Pons (tissue), 1 donor: ENCODE measurements around the gene TTC39A.

Experiments
- DNase-seq: peaks from one replicate; pipeline ENCODE4 v3.0.0-alpha.2; 2016; ENCODE audit warnings: low spot score

The TTC39A gene

GRCh38 chr1:51297401-51298321 lies 32.7 kb downstream of the TTC39A start:
- no peak for DNase-seq

- DNase-seq: peak; percentile 69
These were observed 33.7 kb downstream of the TTC39A start for GRCh38 chr1:51296383-51297357.

DNA sequence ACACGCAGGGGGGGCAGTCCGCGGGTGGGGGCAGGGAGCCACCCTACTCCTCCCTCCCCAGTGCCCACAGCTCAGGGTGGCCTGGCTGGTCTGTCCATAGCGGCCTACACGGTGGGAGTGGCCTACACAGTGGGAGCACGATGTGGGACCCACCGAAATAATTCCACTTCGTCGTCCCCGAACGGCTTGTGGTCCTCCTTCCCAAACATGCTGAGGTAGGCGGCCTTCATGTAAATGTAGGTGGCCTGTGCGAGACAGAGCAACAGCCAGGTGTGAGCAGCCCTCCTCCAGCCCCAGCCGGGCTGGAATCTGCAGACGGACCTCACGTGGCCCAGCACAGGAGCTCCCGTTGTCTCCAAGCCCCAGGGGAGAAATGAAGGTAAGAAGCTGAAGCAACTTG lies 34.4 kb downstream of the TTC39A start:
- DNase-seq: no peak

DNA sequence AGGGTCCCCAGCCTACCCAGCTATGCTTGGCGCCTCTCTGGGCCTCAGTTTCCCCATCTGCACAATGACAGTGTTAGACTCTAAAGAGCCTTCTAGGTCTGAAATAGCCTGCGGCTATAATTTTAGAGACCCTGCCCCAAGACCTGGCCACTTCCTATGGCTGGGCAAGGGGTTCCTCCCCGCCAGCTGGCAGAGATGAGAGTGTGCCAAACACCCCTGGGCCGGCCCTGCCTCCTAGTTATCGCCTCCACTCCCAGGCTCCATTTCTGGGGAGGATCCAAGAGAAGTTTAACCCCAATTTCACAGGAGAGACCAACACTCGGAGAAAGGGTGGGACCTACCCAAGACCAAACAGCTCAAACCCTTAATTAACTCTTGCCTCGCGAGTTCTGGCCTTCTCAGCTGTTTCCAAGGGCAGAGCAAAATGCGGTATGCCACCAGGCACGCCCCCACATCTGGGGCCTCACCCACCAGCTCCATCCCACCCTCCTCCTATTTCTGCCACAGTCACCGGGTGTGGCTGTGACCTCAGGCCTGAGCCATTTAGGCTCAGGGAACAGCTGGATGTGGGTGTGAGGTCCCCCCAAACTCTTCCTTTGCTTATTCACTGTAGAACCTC lies 35.7 kb downstream of the TTC39A start:
- no peak for DNase-seq

- no peak for DNase-seq
These were observed 36.4 kb downstream of the TTC39A start for GRCh38 chr1:51293898-51294515.

DNA sequence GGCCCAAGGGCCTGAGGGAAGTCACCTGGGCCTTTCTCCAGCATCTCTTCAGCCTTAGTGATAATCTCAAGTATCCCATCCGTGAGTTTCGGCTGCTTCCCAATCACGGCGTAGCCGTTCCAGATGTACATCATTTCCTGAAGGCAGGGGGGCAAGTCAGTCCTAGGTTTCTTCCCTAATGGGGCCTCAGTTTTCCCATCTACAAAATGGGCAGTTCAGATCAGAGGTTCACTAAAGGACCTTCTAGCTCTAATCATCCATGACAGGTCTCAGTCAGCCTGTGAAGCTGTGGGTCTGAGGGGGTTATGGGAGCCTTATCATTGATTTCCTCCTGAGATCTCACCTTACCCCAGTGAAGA lies 39.9 kb downstream of the TTC39A start:
- no peak for DNase-seq

- DNase-seq: no peak
These were observed 40.5 kb downstream of the TTC39A start for GRCh38 chr1:51289676-51290488.

DNA sequence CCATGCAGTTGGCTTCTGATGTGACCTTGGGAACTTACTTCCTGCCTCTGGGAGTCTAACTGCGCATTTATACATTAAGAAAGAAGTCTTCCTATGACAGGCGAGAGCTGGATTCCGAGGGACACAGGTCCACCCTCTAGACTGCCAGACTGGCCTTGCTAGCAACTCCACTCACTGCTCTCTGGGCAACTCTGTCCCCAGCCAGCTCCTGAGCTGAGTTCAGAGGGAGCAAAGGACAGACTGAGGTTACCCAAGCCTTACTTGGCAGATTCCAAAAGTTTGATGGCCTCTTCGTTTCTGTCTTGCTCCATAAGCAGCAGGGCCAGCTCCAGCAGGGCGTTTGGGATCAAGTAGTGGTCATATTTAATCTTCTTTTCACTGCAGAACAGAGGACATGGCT lies 41.8 kb downstream of the TTC39A start:
- DNase-seq: no peak

DNA sequence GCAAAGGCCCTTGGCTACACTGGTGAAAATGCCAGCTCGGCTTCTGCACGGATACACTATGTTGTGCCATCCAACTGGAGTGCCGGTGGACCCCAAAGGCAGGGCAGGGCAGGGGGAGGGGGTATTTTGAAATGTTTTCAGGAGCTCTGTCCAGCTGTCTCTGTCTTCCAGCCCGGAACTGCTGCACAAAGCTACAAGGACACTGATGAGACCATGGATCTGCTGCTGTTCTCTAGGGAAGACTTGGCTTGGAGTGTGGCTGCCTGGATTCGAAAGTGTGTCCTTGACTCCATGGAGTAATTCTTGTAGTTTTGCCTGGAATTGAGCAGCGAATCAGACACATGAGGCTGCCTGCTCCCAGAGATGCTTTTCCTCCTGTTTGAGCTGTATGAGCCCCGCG lies 42.4 kb downstream of the TTC39A start:
- DNase-seq: no peak

- no peak for DNase-seq
These were observed 45.3 kb downstream of the TTC39A start for GRCh38 chr1:51285055-51285454.

GRCh38 chr1:51284487-51284954 lies 45.8 kb downstream of the TTC39A start:
- DNase-seq: no peak

DNA sequence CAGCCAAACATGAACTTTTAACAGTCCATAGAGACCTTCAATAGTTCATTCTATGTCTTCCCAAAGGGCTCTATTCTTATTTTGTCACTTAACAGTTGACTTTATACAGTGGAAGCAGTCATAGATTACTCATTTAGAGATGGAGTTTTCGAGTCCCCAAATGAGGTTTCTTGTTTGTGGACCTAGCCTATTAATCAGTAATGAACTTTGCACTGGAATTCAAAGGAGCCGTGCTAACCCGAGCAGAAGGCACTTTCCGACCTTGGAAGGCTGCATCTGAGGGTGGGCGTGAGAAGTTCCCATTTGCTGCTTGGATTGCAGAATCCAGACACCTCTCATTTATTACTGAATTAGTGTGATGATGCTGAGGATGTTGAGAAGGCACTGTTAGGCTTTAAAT lies 46.4 kb downstream of the TTC39A start:
- no peak for DNase-seq

- no peak for DNase-seq
These were observed 47.8 kb downstream of the TTC39A start for GRCh38 chr1:51282605-51283004.

DNA sequence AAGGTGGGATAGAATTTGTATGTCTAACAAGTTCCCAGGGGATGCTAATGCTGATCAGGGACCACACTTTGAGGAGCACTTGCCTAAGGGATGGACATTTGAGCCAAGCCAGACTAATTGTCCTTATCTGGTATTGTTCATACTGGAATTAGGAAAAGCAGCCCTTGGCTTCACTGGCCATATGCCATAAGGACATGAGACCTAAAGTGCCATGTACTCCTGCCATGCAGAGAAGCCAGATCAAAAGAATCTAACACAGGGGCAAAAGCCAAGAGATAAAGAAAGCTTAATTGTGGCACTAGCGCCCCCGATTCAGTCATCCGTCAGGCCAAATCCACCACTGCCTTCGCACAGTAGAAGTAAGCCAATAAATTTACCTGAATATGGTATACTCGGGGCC lies 48.6 kb downstream of the TTC39A start:
- no peak for DNase-seq

DNA sequence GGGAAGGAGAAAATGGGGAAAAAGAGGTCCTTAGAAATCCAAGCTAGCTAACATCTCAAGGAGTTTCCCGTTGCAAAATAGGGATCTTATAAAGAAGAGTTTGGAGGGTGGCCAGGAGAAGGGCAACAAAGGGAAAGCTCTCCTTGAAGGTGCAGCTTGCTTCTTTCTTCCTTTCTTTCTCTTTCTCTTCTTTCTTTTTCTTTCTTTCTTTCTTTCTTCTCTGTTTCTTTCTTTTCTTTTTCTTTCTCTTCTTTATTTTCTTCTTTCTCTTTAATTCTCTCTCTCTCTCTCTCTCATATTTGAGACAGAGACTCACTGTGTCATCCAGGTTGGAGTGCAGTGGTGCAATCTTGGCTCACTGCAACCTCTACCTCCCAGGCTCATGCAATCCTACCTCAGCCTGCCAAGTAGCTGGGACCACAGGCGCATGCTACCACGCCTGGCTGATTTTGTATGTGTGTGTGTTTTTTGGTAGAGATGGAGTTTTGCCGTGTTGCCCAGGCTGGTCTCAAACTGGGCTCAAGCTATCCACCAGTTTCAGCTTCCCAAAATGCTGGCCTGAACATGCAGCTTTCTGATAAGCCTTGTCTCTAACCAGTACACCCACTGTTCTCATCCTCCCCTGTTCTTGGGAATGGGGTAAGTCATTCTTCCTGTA lies 49.9 kb downstream of the TTC39A start:
- no peak for DNase-seq

DNA sequence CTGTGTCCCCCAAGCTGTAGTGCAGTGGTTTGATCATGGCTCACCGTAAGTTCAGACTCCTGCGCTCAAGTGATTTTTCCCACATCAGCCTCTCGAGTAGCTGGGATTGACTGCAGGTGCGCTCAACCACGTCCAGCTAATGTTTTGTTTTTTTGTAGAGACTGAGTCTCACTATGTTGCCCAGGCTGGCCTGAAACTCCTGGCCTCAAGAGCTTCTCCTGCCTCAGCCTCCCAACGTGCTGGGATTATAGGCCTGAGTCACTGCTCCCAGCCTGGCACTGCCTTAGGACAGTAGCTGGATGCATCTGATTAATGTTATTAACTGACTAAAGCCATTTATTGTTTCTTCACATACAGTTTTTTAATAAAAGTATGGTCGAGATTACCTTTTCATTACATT lies 54.1 kb downstream of the TTC39A start:
- no peak for DNase-seq

- no peak for DNase-seq
These were observed 55.7 kb downstream of the TTC39A start for GRCh38 chr1:51274676-51275075.

GRCh38 chr1:51272916-51273315 lies 57.4 kb downstream of the TTC39A start:
- DNase-seq: no peak

DNA sequence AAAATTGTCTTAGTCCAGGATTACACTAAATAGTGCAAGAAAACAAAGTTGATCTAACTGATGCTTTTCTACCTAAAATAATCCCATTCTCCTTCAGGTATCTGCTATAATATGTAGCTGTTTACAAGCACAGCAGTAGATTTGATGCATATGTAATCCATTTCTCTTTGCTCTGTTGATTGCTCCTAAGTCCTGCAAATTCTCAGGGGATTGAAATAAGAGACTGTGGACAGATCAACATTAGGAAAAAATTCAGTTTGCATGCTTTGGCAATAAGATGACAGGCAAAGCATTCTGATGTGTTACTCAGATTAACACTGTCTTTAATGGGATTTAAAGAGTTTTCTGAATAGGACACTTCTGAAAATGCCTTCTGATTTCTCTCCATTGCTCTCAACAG lies 59.6 kb downstream of the TTC39A start:
- no peak for DNase-seq

DNA sequence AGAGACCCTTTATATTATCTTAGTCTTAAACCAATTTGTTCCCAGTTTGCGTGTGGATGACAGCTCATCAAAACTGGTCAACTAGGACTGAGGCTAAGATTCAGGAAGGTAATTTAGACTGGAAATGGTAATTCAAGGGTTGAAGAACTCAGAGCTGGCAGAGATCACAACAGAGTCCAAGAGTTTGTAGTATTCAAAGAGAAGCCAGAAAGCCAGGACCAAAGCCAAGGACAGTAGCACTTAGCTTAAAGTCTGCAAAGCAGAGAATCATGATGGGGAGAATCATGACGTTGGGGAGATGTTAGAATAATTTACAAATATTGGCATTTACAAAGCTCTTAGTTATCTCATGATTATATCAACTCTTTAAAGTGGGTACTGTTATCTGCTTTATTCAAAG lies 61.7 kb downstream of the TTC39A start:
- peak; percentile 35 for DNase-seq
